GM18526 (cell line): ENCODE measurements around the gene ADGRL3.

Experiments
- POLR2A ChIP-seq: IDR thresholded peaks from 3 replicates; pipeline ENCODE4 v1.6.1; 2011; ENCODE audit not compliant: insufficient read length; ENCODE audit errors: extremely low read depth

ADGRL3 gene

GRCh38 chr4:61407642-61408618 is 207.8 kb downstream of the ADGRL3 start:
- TF ChIP-seq POLR2A: no peak

GRCh38 chr4:61408861-61409260 is 208.7 kb downstream of the ADGRL3 start:
- no peak for TF ChIP-seq POLR2A

- TF ChIP-seq POLR2A: no peak
Measured at GRCh38 chr4:61411241-61411640, 211.1 kb downstream of the ADGRL3 start.

GRCh38 chr4:61425315-61425714 is 225.2 kb downstream of the ADGRL3 start:
- no peak for TF ChIP-seq POLR2A

- TF ChIP-seq POLR2A: no peak
Measured at GRCh38 chr4:61426229-61426628, 226.1 kb downstream of the ADGRL3 start.

- TF ChIP-seq POLR2A: no peak
Measured at GRCh38 chr4:61427099-61427817, 227.1 kb downstream of the ADGRL3 start.

- TF ChIP-seq POLR2A: no peak
Measured at GRCh38 chr4:61427818-61428495, 227.8 kb downstream of the ADGRL3 start.

- TF ChIP-seq POLR2A: no peak
Measured at GRCh38 chr4:61428950-61429349, 228.8 kb downstream of the ADGRL3 start.

- no peak for TF ChIP-seq POLR2A
Measured at GRCh38 chr4:61431131-61431530, 231.0 kb downstream of the ADGRL3 start.

- no peak for TF ChIP-seq POLR2A
Measured at GRCh38 chr4:61437923-61438322, 237.8 kb downstream of the ADGRL3 start.

- no peak for TF ChIP-seq POLR2A
Measured at GRCh38 chr4:61440321-61440720, 240.2 kb downstream of the ADGRL3 start.

- no peak for TF ChIP-seq POLR2A
Measured at GRCh38 chr4:61442936-61443335, 242.8 kb downstream of the ADGRL3 start.

- no peak for TF ChIP-seq POLR2A
Measured at GRCh38 chr4:61443813-61444510, 243.8 kb downstream of the ADGRL3 start.

- no peak for TF ChIP-seq POLR2A
Measured at GRCh38 chr4:61445374-61446063, 245.4 kb downstream of the ADGRL3 start.
